ENCODE measurements around the gene TBC1D5. TPM values are rescaled to one million over a fixed set of nuclear protein-coding genes. Genes with fewer than 3 reads are reported as not detected.

The TBC1D5 gene
- total and polyA plus RNA-seq, 2 of the 4 experiments (the other 2 are of a cell fraction) = 16.4 to 57.0 TPM

GRCh38 chr3:17204049-17204650 lies 538.3 kb downstream of the TBC1D5 start:
- H3K9ac ChIP-seq (ENCODE audit: low read depth, low read length) = no peak overlapping the region
- no peak overlapping the region for H2BK120ac ChIP-seq (ENCODE audit: low read depth, low read length)
- no peaks in the 10 kb centered on the region for H4K20me1 ChIP-seq (ENCODE audit: insufficient read depth, low read length)
- POLR2A ChIA-PET (ENCODE audit: unreplicated experiment) = no interaction called here
- H2AK5ac ChIP-seq (ENCODE audit: low read depth, low read length) = no peak overlapping the region
- H3K36me3 ChIP-seq (ENCODE audit: control insufficient read depth, insufficient read depth, low read length) = no peaks in the 10 kb centered on the region; the same call in 1 of the 2 replicates
- H3K9me3 ChIP-seq (ENCODE audit: control insufficient read depth, insufficient read depth, low read length) = peaks cover 5% of the 10 kb centered on the region
- H3K27me3 ChIP-seq (ENCODE audit: control insufficient read depth, insufficient read depth, low read length) = no peaks in the 10 kb centered on the region
- dilution Hi-C loops (cut with HindIII; ENCODE audit: low sequenced_read_pairs, unreplicated experiment) (no loop called here), in situ Hi-C loops (cut with MboI; ENCODE audit: low sequenced_read_pairs) (no loop called here), intact Hi-C loops (cut with micrococcal nuclease) (no loop called here)
- no peak overlapping the region for H2BK15ac ChIP-seq (ENCODE audit: low read depth, low read length)
- no peak overlapping the region for H3K4me2 ChIP-seq (ENCODE audit: low read depth, low read length)
- no peak overlapping the region for H3K4ac ChIP-seq (ENCODE audit: low read depth, low read length)
- no peak for TF ChIP-seq CEBPB (IDR thresholded peaks at IDR 0.05; ENCODE audit: low read depth, low read length)
- TF ChIP-seq CTCF (conservative IDR thresholded peaks at IDR 0.05; ENCODE audit: low read depth, low read length) = no peak
- no peak for TF ChIP-seq RFX5 (IDR thresholded peaks at IDR 0.05; ENCODE audit: low read depth, low read length)
- TF ChIP-seq RAD21 (IDR thresholded peaks at IDR 0.05; ENCODE audit: low read length) = no peak
- no peak overlapping the region for H4K8ac ChIP-seq (ENCODE audit: low read depth in 2 of 2, low read length in 2 of 2)
- BruUV-seq (replicated peaks) = no TSS peak
- no peak for DNase-seq
- H3K9me1 ChIP-seq (ENCODE audit: insufficient read depth, low read length) = no peaks in the 10 kb centered on the region
- no CpG with 5 or more reads among the region's 3 CpGs for WGBS, 2 experiments (ENCODE audit: extremely low coverage in 2 of 2, insufficient read length in 1 of 2)
- H3K79me1 ChIP-seq (ENCODE audit: low read depth in 1 of 2, low read length in 2 of 2) = no peaks in the 10 kb centered on the region
- peaks cover 2% of the 10 kb centered on the region; the same call in 1 of the 2 replicates for H3K4me1 ChIP-seq (ENCODE audit: control insufficient read depth, insufficient read depth, low read length)
- no peak for ATAC-seq (ENCODE audit: low read depth)
- no peak overlapping the region for H3K18ac ChIP-seq (ENCODE audit: low read depth, low read length)
- H3K14ac ChIP-seq (replicated peaks; ENCODE audit: low read depth, low read length) = no peak overlapping the region
- H4K91ac ChIP-seq (ENCODE audit: insufficient read depth, low read depth, low read length) = no peak overlapping the region
- no peak overlapping the region for H2AFZ ChIP-seq (replicated peaks; ENCODE audit: low read length, poor library complexity)
- no peak overlapping the region for H3K56ac ChIP-seq (ENCODE audit: extremely low read depth, insufficient read depth, low read length)
- no peak overlapping the region for H2BK20ac ChIP-seq (ENCODE audit: low read depth, low read length)
- no peak overlapping the region for H2BK5ac ChIP-seq (ENCODE audit: low read depth, low read length, poor library complexity, severe bottlenecking)
- no peak overlapping the region for H2AK9ac ChIP-seq (replicated peaks; ENCODE audit: low read depth, low read length, poor library complexity)
- H4K5ac ChIP-seq (ENCODE audit: low read depth, low read length) = no peak overlapping the region
- CTCF ChIA-PET = no interaction called here
- H3K4me3 ChIP-seq (ENCODE audit: insufficient read depth, low read depth, low read length) = no peak overlapping the region
- H3K27ac ChIP-seq (ENCODE audit: insufficient read depth, low read length) = no peak overlapping the region
- H3K23ac ChIP-seq (ENCODE audit: low read depth, low read length) = no peak overlapping the region

Data from IMR-90 (cell line).